Upper lobe of right lung (tissue), 1 donor: Measurements from ENCODE around the gene CIROP. TPM values are rescaled to one million over a fixed set of nuclear protein-coding genes. Genes with fewer than 3 reads are reported as not detected.
A peak's percentile ranks its signal among the peaks of the same experiment; 100 is the strongest.

Source experiments
- ATAC-seq: fragments of 200-7000 bp; cut with Tn5 transposase; one replicate; pipeline ENCODE4 v1.9.1; 2020; ENCODE audit warnings: mild to moderate bottlenecking, moderate library complexity
- DNase-seq: peaks from one replicate; pipeline ENCODE4 v3.0.0-alpha.2; 2020
- H3K27ac ChIP-seq: fragments of 200-600 bp; one replicate; pipeline ENCODE4 v1.8.0; 2022
- H3K27me3 ChIP-seq: fragments of 200-600 bp; one replicate; pipeline ENCODE4 v1.8.0; 2022; ENCODE audit warnings: mild to moderate bottlenecking
- H3K36me3 ChIP-seq: fragments of 200-600 bp; one replicate; pipeline ENCODE4 v1.8.0; 2022
- H3K4me1 ChIP-seq: fragments of 200-600 bp; one replicate; pipeline ENCODE4 v1.8.0; 2022
- H3K4me3 ChIP-seq: fragments of 200-600 bp; one replicate; pipeline ENCODE4 v1.8.0; 2022; ENCODE audit warnings: mild to moderate bottlenecking
- H3K9me3 ChIP-seq: fragments of 200-600 bp; one replicate; pipeline ENCODE4 v1.8.0; 2022
- intact Hi-C: fragments of 100-400 bp; cut with DNase I; formaldehyde crosslinking; loops from one replicate; pipeline ENCODE4 v1.11.0; 2022
- long read RNA-seq: library from polyadenylated mRNA; unstranded; transcript quantifications from one replicate; pipeline ENCODE4 v2.0.0, GENCODE V29; 2021
- total RNA-seq: library from RNA; stranded (reverse); fragmentation: NEBNext Ultra II Directional; extraction: Animal tissue kit (Norgen Biotek cat#: 25700); gene quantifications from one replicate; pipeline ENCODE4 v1.2.1, GENCODE V29; 2021
- TF ChIP-seq, protein P1 (sequence below): fragments of 200-600 bp; IDR thresholded peaks from one replicate; pipeline ENCODE4 v1.8.0; 2022; ENCODE audit warnings: antibody characterized with exemption
- donor health status: DM: no; HTN: yes; CAD: no; lungs with severe emphysema.

Gene CIROP, protein sequence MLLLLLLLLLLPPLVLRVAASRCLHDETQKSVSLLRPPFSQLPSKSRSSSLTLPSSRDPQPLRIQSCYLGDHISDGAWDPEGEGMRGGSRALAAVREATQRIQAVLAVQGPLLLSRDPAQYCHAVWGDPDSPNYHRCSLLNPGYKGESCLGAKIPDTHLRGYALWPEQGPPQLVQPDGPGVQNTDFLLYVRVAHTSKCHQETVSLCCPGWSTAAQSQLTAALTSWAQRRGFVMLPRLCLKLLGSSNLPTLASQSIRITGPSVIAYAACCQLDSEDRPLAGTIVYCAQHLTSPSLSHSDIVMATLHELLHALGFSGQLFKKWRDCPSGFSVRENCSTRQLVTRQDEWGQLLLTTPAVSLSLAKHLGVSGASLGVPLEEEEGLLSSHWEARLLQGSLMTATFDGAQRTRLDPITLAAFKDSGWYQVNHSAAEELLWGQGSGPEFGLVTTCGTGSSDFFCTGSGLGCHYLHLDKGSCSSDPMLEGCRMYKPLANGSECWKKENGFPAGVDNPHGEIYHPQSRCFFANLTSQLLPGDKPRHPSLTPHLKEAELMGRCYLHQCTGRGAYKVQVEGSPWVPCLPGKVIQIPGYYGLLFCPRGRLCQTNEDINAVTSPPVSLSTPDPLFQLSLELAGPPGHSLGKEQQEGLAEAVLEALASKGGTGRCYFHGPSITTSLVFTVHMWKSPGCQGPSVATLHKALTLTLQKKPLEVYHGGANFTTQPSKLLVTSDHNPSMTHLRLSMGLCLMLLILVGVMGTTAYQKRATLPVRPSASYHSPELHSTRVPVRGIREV
- not detected for total RNA-seq
- long read RNA-seq = 0 reads

DNA sequence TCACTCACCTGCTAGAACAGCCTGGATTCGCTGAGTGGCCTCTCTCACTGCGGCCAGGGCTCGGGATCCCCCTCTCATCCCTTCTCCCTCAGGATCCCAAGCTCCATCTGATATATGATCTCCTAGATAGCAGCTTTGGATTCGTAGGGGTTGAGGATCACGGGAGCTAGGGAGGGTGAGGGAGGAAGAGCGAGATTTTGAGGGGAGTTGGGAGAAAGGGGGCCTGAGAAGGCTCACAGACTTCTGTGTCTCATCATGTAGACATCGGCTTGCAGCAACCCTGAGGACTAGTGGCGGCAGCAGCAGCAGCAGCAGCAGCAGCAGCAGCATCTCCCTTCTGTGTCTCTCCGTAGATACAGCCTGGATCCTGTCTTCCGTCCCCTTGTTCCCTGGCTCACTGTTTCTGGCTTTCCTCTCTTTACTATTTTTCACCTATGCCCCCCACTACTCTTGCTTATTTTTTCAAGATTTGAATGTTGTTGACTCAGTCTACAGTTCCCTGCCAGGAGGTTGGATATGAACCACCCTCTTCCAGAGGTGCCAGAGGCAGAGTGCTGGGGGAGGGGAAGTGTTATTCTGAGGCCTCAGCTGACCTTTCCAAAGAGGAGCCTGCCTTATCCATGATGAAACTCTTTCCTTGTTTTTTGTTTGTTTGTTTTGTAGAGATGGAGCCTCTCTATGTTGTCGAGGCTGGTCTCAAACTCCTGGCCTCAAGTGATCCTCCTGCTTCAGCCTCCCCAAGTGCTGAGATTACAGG is at the start of gene CIROP:
Gene CIROP, minus strand, starts transcription at position 399 of the 757 bp plus-strand sequence. Its CDS starts 69 bp downstream, at position 330.
- Histone ChIP-seq H3K27ac (no peak within 1 kb of the TSS), H3K36me3 (no peaks in the 10 kb centered on the region)

DNA sequence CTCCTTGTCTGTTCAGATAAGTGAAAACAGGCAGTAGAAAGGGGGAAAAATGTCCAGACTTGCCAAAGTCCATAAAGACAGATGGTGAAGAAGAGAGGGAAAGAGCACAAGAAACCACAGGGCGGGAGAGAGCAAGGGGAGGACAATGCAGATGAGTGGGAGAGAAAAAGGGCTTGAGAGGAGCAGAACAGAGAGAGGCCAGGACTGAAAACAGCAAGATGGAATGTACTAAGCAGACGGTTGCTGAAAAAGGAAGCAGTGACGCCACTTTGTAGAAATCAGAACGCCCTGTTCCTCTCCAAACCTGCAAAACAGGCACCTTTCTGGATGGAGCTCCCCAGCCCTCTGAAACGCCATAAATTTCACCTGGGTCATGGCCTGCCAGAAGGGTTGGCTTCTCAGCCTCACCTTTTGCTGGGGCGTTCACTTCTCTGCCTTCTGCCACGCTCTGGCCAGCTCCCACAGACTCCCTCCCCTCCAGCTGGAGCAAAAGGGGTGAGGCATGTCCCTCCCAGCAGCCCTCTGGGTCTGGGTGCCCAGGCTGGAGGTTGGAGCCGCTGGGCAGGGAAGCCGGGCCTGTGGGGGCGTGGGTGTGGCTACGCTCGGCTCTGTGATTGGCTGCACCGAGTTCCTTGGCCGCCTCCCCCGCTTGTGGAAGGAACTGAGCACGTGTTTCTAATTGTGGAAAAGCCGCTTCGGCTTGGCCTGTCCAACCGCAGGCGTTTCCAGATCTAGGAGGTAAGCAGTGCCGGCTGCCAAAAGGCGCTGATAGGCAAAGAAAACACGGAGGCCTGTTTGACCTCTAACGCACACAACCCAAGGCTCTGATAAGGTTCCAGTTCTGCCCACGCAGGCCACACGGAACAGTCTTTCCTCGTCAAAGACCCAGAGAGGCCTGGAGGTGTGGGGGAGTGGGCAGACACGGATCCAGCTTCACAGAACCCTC is 49.3 kb upstream of the CIROP start:
- ATAC-seq (peak; percentile 95), DNase-seq (peak; percentile 96)
- H3K4me3 ChIP-seq = peak overlapping the region; percentile 50
- no peaks in the 10 kb centered on the region for H3K9me3 ChIP-seq
- peaks cover 29% of the 10 kb centered on the region for H3K4me1 ChIP-seq
- peak overlapping the region; percentile 91 for H3K27ac ChIP-seq
- no peaks in the 10 kb centered on the region for H3K27me3 ChIP-seq
- TF ChIP-seq, protein P1, sequence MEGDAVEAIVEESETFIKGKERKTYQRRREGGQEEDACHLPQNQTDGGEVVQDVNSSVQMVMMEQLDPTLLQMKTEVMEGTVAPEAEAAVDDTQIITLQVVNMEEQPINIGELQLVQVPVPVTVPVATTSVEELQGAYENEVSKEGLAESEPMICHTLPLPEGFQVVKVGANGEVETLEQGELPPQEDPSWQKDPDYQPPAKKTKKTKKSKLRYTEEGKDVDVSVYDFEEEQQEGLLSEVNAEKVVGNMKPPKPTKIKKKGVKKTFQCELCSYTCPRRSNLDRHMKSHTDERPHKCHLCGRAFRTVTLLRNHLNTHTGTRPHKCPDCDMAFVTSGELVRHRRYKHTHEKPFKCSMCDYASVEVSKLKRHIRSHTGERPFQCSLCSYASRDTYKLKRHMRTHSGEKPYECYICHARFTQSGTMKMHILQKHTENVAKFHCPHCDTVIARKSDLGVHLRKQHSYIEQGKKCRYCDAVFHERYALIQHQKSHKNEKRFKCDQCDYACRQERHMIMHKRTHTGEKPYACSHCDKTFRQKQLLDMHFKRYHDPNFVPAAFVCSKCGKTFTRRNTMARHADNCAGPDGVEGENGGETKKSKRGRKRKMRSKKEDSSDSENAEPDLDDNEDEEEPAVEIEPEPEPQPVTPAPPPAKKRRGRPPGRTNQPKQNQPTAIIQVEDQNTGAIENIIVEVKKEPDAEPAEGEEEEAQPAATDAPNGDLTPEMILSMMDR = no peak
- no peaks in the 10 kb centered on the region for H3K36me3 ChIP-seq
- intact Hi-C loops = no loop called here

More for the DNA sequence above, at the start of gene CIROP:
- Histone ChIP-seq H3K4me1 (peaks cover 5% of the 10 kb centered on the region), H3K4me3 (no peak within 1 kb of the TSS), H3K9me3 (no peaks in the 10 kb centered on the region), H3K27me3 (no peaks in the 10 kb centered on the region)
- TF ChIP-seq, protein P1 = no peak
- ATAC-seq (no peak), DNase-seq (no peak)
- intact Hi-C loops = no loop called here

DNA sequence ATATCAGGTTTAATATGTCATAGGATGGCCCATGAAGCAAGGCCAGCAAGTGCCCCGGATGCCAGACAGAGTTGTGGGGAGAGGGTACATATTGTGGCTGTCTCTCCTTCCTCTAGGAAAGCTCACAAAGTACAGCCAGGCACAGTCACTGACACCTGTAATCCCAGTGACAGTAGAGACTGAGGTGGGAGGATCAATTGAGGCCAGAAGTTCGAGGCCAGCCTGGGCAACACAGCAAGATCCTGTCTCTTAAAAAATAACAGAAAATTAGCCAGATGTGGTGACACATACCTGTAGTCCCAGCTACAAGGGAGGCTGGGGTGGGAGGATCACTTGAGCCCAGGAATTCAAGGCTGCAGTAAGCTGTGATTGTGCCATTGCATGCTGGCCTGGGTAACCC is 46.6 kb upstream of the CIROP start:
- no peak for ATAC-seq
- peaks cover 30% of the 10 kb centered on the region for H3K4me1 ChIP-seq
- H3K27ac ChIP-seq = no peak overlapping the region
- no peaks in the 10 kb centered on the region for H3K27me3 ChIP-seq
- DNase-seq = no peak
- H3K9me3 ChIP-seq = no peaks in the 10 kb centered on the region
- H3K4me3 ChIP-seq = no peak overlapping the region
- TF ChIP-seq, protein P1 = no peak
- H3K36me3 ChIP-seq = no peaks in the 10 kb centered on the region
- intact Hi-C loops = no loop called here

DNA sequence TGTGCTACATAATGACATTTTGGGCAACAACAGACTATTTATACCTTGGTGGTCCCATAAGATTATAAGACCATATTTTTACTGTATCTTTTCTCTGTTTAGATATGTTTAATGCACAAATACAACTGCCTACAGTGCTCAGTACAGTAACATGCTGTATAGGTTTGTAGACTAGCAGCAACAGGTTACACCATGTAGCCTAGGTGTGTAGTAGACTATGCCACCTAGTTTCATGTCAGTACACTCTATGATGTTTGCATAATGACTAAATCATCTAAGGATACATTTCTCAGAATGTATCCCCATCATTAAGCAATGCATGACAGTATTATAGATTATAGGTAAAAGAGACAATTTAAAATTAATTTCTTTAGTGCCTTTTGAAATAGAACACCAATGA is 45.0 kb upstream of the CIROP start:
- intact Hi-C loops = no loop called here
- Histone ChIP-seq H3K4me1 (peaks cover 25% of the 10 kb centered on the region), H3K36me3 (no peaks in the 10 kb centered on the region), H3K9me3 (no peaks in the 10 kb centered on the region), H3K27ac (no peak overlapping the region), H3K27me3 (no peaks in the 10 kb centered on the region), H3K4me3 (no peak overlapping the region)
- TF ChIP-seq, protein P1 = no peak
- ATAC-seq = no peak
- DNase-seq = no peak
